ENCODE measurements around the gene PPP2R2B.

GRCh38 chr5:146820987-146821386 lies 57.6 kb downstream of the PPP2R2B start:
- TF ChIP-seq POLR2A (IDR thresholded peaks at IDR 0.05; ENCODE audit: extremely low read depth, insufficient read length): no peak
- no peak for TF ChIP-seq CTCF (IDR thresholded peaks at IDR 0.05; ENCODE audit: low read depth, low read length)
- no peak for TF ChIP-seq MAX (IDR thresholded peaks at IDR 0.05; ENCODE audit: low read depth, low read length)
- TF ChIP-seq MYC (IDR thresholded peaks at IDR 0.05; ENCODE audit: low read depth, low read length): no peak
